ENCODE results near the gene EGFL7. TPM values are rescaled to one million over a fixed set of nuclear protein-coding genes. Genes with fewer than 3 reads are reported as not detected.
A peak's percentile ranks its signal among the peaks of the same experiment; 100 is the strongest.
"Not testable (repeated sequence)": the region's sequence is repeated elsewhere in the genome, so short reads cannot be mapped to it uniquely, and the experiment has no call there.

EGFL7 gene
- total RNA-seq, 2 donors from 2014 or later, result 14.3 to 17.2 TPM

GRCh38 chr9:136700304-136700703 is 37.6 kb downstream of the EGFL7 start:
- ATAC-seq, result no peak

DNA sequence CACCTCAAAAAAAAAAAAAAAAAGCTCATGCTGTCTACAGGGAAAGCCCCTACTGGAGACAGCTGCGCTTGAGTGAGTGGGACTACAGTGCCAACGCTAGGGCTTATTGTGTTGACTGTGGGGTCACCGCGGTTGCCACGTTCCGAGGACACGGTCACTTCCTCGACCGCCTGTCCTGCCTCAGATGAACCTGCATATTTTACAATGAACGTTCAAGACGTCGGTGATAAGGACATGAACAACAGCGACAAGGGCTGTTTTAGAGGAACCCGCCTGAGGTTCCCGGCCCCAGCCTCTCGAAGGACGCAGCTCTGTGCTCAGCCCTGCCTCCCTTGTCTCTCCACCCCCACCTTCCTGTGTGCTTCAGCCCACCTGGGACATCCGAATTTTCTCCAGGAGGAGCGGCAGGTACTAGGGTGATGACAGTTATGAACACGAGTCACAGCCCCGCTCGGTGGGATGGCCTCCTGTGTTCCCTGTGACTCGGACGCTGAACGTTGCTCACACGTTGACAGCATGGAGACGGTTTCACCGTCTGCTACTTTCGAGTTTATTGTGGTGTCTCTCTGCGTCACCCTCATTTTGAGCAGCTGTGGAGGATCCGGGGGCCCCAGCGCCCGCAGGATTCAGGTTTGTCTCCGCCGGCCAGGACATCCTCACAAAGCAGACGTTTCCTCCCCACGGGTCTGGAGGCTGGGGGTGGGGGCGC is 38.4 kb downstream of the EGFL7 start:
- ATAC-seq (peak; percentile 22), DNase-seq (no peak)
- intact Hi-C loops (cut with DNase I, micrococcal nuclease), result no loop called here

More at GRCh38 chr9:136700304-136700703, 37.6 kb downstream of the EGFL7 start:
- DNase-seq, result no peak
- intact Hi-C loops (cut with DNase I, micrococcal nuclease), result no loop called here

DNA sequence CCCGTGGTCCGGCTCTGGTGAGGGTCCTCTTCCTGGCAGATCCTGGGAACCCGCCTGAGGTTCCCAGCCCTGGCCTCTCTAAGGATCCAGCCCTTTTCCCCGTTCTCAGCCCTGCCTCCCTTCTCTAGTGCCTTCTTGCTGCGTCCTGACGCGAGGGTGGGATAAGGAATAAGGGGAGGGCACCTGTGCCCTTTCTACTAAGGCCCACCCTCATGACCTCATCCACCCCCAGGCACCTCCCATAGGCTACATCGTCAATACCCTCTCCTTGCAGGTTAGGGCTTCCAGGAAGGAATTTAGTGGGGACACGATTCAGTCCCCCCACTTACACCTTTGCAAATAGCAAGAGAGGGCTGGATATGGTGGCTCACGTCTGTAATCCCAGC is 38.9 kb downstream of the EGFL7 start:
- ATAC-seq (no peak), DNase-seq (no peak)
- intact Hi-C loops (cut with DNase I, micrococcal nuclease), result no loop called here

- no peak for DNase-seq
- intact Hi-C loops (cut with DNase I, micrococcal nuclease), result no loop called here
- ATAC-seq, result no peak
Observed at GRCh38 chr9:136703276-136703860, 40.7 kb downstream of the EGFL7 start.

- DNase-seq; intact Hi-C loops (cut with DNase I, micrococcal nuclease): not testable (repeated sequence)
- ATAC-seq, result peak; percentile 28
Observed at GRCh38 chr9:136704741-136705140, 42.0 kb downstream of the EGFL7 start.

GRCh38 chr9:136705564-136705963 is 42.8 kb downstream of the EGFL7 start:
- DNase-seq, result no peak
- intact Hi-C loops (cut with DNase I, micrococcal nuclease), result no loop called here
- ATAC-seq, result no peak

DNA sequence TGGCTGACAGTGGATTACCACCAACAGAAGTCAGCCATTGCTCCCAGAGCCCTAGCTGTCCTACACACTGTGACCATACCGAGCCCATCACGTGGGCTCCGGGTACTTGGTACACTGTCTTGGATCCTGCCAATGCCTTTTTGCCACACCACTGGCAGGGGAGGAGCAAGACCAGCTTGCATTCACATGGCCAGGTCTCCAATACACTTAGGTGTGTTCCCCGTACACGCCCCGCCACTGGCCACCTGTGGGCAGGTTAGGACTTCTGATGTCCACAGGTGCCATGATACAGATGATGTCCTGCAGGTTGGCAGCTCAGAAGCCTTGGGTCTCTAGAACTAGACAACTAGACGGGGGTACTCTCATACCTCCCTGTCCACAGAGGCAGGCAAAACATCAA is 44.3 kb downstream of the EGFL7 start:
- DNase-seq (no peak), ATAC-seq (no peak)
- intact Hi-C loops (cut with DNase I, micrococcal nuclease), result no loop called here

DNA sequence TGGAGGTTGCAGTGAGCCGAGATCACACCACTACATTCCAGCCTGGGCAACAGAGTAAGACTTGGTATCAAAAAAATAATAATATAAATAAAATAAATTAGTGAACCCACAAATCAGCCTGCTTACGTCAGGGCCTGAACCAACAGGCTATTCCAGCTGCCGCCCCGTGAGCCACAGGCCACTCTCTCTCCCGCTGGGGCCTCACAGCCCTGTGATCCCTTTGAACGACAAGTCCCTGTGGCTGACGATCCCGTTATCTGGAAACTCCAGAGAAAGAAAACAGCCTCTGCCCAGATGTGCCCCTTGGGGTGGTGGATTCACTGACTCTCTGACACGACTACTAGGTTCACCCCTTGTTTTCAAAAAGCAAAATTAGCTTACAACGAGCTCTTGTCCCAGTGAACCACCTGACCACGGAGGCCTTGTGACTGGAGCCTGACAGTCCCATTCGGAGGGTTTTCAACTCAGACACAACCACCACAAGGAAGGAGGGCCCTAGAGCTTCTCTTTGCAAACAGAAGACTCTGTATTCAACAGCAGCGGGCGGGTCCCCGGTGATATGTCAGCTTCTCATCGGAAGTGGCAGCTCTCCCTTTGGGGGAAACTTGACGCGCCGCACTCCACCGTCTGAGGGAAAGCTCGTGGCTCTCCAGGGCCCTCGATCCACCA is 45.3 kb downstream of the EGFL7 start:
- ATAC-seq (no peak), DNase-seq (no peak)
- intact Hi-C loops (cut with DNase I, micrococcal nuclease), result no loop called here

- DNase-seq, result no peak
- intact Hi-C loops (cut with DNase I, micrococcal nuclease), result no loop called here
Observed at GRCh38 chr9:136709454-136710109, 46.9 kb downstream of the EGFL7 start.

DNA sequence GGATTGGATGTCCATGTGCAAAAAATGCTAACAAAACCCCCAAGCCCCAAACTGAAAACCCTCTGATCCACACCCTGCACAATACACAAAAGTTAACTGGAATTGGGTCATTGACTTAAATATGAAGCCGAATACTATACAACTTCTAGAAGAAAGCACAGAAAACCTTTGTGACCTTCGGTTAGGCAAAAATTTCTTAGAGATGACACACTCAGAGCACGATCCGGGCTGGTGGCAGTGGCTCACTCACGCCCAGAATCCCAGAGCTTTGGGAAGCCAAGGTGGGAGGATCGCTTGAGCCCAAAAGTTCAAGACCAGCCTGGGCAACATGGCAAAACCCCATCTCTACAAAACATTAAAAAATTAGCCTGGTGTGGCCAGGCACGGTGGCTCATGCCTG is 47.8 kb downstream of the EGFL7 start:
- intact Hi-C loops (cut with DNase I, micrococcal nuclease), result no loop called here
- ATAC-seq, result no peak
- no peak for DNase-seq

More at GRCh38 chr9:136709454-136710109, 46.9 kb downstream of the EGFL7 start:
- ATAC-seq, result no peak

DNA sequence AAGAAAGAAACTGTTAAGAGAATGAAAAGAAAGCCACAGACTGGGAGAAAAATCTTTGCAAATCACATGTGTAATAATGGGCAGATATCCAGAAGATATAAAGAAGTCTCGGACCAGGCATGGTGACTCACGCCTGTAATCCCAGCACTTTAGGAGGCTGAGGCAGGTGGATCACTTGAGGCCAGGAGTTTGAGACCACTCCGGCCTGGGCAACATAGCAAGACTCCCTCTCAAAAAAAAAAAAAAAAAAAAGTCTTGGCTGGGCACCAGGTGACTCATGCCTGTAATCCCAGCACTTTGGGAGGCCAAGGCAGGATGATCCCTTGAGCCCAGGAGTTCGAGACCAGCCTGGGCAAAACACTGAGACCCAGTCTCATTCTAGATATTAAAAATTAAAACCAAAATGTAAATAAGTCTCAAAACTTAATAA is 48.5 kb downstream of the EGFL7 start:
- DNase-seq; ATAC-seq; intact Hi-C loops (cut with DNase I, micrococcal nuclease): not testable (repeated sequence)

- intact Hi-C loops (cut with DNase I, micrococcal nuclease), result no loop called here
- ATAC-seq (no peak), DNase-seq (no peak)
Observed at GRCh38 chr9:136711751-136712689, 49.3 kb downstream of the EGFL7 start, which contains the start of gene DIPK1B. Gene DIPK1B (plus strand): TSS chr9:136712572. CDS start chr9:136712666, 94 bp downstream.

DNA sequence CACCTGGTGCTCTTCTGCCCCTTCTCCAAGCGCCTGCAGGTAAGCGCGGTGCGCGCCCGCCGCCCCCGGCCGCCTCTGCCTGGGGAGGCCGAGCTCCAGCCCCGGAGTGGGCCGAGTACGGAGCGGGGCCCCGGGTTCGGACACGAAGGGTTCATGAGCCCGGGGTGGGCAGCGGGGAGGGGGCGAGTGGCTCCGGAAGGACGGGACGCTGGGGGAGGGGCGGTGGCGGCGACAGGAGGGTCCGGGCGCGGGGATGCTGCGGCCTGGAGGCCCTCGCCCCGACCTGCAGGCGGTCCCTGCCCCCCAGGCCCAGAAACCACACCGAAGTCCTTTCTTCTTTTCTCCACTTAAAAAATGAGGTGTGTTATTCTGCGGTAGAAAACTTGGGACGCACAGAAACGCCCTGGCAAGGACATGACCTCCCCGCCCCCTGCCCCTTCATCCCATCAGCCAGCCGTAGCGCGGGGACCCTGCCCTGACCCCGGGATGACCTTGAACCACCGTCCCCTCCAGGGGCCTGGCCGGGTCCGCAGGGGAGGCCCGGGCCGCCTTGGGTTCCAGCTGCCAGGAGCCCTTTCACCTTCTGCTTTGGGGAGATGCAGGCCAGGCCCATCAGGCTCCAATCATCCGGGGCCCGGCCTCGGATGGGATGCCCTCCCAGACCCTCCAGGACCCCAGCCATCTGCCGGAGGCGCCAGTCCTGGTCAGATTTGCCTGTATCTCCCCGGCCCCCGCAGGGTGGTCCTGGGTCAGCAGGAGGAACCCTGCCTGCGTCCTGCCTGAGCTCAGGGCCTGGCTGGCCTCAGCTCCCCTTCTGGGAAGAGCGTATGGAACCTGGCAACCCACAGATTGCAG is 50.2 kb downstream of the EGFL7 start:
- ATAC-seq, result no peak
- intact Hi-C loops (cut with DNase I, micrococcal nuclease), result no loop called here
- no peak for DNase-seq

DNA sequence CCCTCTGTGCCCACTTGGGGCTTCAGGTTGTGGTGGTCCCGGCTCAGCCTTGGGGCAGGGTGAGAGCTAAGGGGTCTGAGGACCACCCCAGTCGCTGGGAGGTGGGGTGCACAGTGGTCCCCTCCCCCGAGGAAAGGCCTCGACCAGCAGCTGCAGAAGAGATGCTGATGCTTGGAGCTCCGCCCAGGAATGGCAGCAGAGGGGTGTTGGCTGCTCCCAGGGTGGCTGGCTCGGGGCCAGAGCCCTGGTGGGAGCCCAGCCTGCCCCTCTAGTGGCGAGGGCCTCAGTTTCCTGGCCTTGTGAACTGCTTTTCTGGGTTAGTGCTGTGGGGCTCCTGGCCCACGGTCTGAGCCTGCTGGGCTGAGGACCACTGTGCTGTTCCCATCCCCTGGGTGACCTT is 50.8 kb downstream of the EGFL7 start:
- DNase-seq, result no peak
- ATAC-seq, result no peak
- intact Hi-C loops (cut with DNase I, micrococcal nuclease), result no loop called here

DNA sequence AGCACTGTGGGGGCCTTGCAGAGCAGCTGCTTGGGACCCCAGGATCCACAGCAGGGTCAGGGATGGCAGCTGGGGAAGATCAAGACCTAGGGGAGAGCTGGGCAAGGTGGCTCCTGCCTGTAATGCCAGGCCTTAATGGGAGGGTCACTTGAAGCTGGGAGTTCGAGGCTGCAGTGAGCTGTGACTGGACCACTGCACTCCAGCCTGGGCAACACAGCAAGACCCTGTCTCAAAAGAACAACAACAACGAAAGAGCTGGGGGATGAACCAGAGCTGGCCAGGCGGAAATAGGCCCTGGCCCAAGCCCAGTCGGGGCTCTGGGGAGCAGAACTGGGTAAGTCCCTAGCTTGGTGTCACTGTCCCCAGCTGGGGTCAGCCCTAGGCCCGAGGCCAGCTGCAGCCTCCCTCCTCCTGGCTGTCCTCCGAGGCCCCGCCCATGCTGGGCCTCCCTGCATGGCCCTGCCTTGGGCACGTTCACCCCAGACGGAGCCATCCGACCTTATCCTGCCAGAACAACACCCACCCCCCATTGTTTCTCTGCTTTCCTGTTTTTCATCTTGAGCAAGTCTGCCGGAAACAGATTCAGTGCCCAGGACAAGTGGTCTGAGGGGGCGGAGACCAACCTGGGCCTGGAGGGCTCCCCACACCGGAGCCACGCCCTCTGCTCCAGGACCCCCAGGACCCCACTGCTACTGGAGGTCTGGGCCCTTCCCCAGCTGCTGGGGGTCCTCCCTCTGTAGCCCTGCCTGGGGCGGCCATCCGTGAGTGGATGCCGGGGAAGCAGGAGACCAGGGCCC is 51.6 kb downstream of the EGFL7 start:
- no peak for ATAC-seq
- intact Hi-C loops (cut with DNase I, micrococcal nuclease), result no loop called here
- no peak for DNase-seq

DNA sequence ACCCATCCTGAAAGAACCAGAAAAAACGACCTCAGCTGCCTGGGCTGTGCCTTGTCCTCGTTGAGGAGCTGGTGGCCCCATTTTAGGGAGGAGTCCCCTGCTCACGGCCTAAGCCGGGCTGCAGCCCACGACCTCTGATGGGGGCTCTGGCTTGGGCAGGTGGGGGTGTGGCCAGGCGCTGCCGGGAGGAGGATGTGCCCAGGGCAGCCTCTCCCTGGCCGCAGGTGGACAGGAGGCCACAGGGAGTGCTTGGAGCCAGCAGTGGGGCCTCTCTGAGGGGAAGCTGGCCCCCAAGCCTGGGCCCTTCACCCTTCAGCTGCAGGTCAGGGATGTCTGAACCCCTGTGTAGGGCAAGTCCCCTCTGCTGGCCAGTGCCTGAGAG is 52.2 kb downstream of the EGFL7 start:
- intact Hi-C loops (cut with DNase I, micrococcal nuclease), result no loop called here
- ATAC-seq (no peak), DNase-seq (no peak)

- no peak for ATAC-seq
- DNase-seq, result no peak
- intact Hi-C loops (cut with DNase I, micrococcal nuclease), result no loop called here
Observed at GRCh38 chr9:136717399-136717798, 54.7 kb downstream of the EGFL7 start.

All from left colon (tissue), 2 donors.